ENCODE results near the gene CNNM2.

The CNNM2 gene

GRCh38 chr10:102878629-102879028 lies 39.5 kb upstream of the CNNM2 start:
- no peak for TF ChIP-seq CTCF (IDR thresholded peaks at IDR 0.05; ENCODE audit: insufficient read depth, missing control alignments)
- FAIRE-seq, result no peak
- no peak for DNase-seq (ENCODE audit: insufficient read length, low spot score)

GRCh38 chr10:102880256-102880655 lies 37.8 kb upstream of the CNNM2 start:
- FAIRE-seq (no peak), DNase-seq (ENCODE audit: insufficient read length, low spot score) (no peak)
- no peak for TF ChIP-seq CTCF (IDR thresholded peaks at IDR 0.05; ENCODE audit: insufficient read depth, missing control alignments)

GRCh38 chr10:102888048-102888447 lies 30.0 kb upstream of the CNNM2 start:
- no peak for TF ChIP-seq CTCF (IDR thresholded peaks at IDR 0.05; ENCODE audit: insufficient read depth, missing control alignments)
- DNase-seq (ENCODE audit: insufficient read length, low spot score), result no peak
- no peak for FAIRE-seq

- DNase-seq (ENCODE audit: insufficient read length, low spot score), result no peak
- FAIRE-seq, result no peak
- TF ChIP-seq CTCF (IDR thresholded peaks at IDR 0.05; ENCODE audit: insufficient read depth, missing control alignments), result no peak
These were observed 23.5 kb upstream of the CNNM2 start for GRCh38 chr10:102894466-102895213.

GRCh38 chr10:102900006-102900405 lies 18.1 kb upstream of the CNNM2 start:
- no peak for TF ChIP-seq CTCF (IDR thresholded peaks at IDR 0.05; ENCODE audit: insufficient read depth, missing control alignments)
- DNase-seq (ENCODE audit: insufficient read length, low spot score) (no peak), FAIRE-seq (no peak)

GRCh38 chr10:102904346-102904745 lies 13.7 kb upstream of the CNNM2 start:
- DNase-seq (ENCODE audit: insufficient read length, low spot score) (no peak), FAIRE-seq (no peak)
- TF ChIP-seq CTCF (IDR thresholded peaks at IDR 0.05; ENCODE audit: insufficient read depth, missing control alignments), result no peak

- TF ChIP-seq CTCF (IDR thresholded peaks at IDR 0.05; ENCODE audit: insufficient read depth, missing control alignments), result no peak
- DNase-seq (ENCODE audit: insufficient read length, low spot score) (no peak), FAIRE-seq (no peak)
These were observed 11.6 kb upstream of the CNNM2 start for GRCh38 chr10:102906507-102906906.
